Gastroesophageal sphincter (tissue), 3 donors: ENCODE results near the gene KNDC1.

Source experiments
- CTCF ChIP-seq, 4 experiments: fragments of 200-600 bp in 2 of 4; fragments of 450-650 bp in 2 of 4; sonication (generic) in 1 of 4; IDR thresholded peaks; one replicate each; pipeline ENCODE4 v1.5.1; 2017 to 2019; ENCODE audit warnings: antibody characterized with exemption in 4 of 4, mild to moderate bottlenecking in 2 of 4, moderate library complexity in 2 of 4
- EP300 ChIP-seq: sonication (generic); formaldehyde crosslinking; IDR thresholded peaks from one replicate; pipeline ENCODE4 v1.6.1; 2017; ENCODE audit warnings: antibody characterized with exemption, mild to moderate bottlenecking
- POLR2A ChIP-seq, 2 donors: fragments of 450-650 bp; IDR thresholded peaks; one replicate each; pipeline ENCODE4 v1.6.1; 2017; ENCODE audit warnings: antibody characterized with exemption in 2 of 2, mild to moderate bottlenecking in 2 of 2, moderate library complexity in 1 of 2
- POLR2AphosphoS5 ChIP-seq: sonication (generic); formaldehyde crosslinking; IDR thresholded peaks from one replicate; pipeline ENCODE4 v1.6.1; 2017; ENCODE audit warnings: antibody characterized with exemption

- TF ChIP-seq CTCF (IDR thresholded peaks at IDR 0.05) (no peak), POLR2A (IDR thresholded peaks at IDR 0.05) (no peak), EP300 (no peak), POLR2AphosphoS5 (no peak)
Measured at GRCh38 chr10:133176546-133176945, 16.5 kb downstream of the KNDC1 start.
